Kidney epithelial cell (primary cell): Measurements from ENCODE around the gene CARD11. TPM values are rescaled to one million over a fixed set of nuclear protein-coding genes. Genes with fewer than 3 reads are reported as not detected.

Experiments
- DNase-seq: peaks from one replicate; pipeline ENCODE4 v3.0.0-alpha.2; 2010; ENCODE audit warnings: low read depth
- H3K27me3 ChIP-seq: 2 replicates; pipeline ENCODE4 v1.6.0; 2011; ENCODE audit warnings: low read length; ENCODE audit not compliant: control insufficient read depth, insufficient read depth
- H3K36me3 ChIP-seq: 2 replicates; pipeline ENCODE4 v1.5.1; 2011; ENCODE audit warnings: low read length; ENCODE audit not compliant: control insufficient read depth, insufficient read depth
- H3K4me3 ChIP-seq: 2 replicates; pipeline ENCODE4 v1.5.1; 2011; ENCODE audit warnings: low read depth, mild to moderate bottlenecking, control low read depth, low read length
- total RNA-seq: library from RNA; depleted of rRNA; stranded (reverse); fragments of >200 nt; gene quantifications from 2 replicates; pipeline ENCODE4 v1.2.3, GENCODE V29; 2015
- TF ChIP-seq, protein P1 (sequence below): IDR thresholded peaks from 2 replicates; pipeline ENCODE4 v1.5.1; 2011; ENCODE audit warnings: mild to moderate bottlenecking, moderate library complexity, low read length, control low read depth, inconsistent platforms; ENCODE audit not compliant: insufficient read depth, poor library complexity, severe bottlenecking

The CARD11 gene
- total RNA-seq, 1 donor from 2014 or later: 31.0 TPM

DNA sequence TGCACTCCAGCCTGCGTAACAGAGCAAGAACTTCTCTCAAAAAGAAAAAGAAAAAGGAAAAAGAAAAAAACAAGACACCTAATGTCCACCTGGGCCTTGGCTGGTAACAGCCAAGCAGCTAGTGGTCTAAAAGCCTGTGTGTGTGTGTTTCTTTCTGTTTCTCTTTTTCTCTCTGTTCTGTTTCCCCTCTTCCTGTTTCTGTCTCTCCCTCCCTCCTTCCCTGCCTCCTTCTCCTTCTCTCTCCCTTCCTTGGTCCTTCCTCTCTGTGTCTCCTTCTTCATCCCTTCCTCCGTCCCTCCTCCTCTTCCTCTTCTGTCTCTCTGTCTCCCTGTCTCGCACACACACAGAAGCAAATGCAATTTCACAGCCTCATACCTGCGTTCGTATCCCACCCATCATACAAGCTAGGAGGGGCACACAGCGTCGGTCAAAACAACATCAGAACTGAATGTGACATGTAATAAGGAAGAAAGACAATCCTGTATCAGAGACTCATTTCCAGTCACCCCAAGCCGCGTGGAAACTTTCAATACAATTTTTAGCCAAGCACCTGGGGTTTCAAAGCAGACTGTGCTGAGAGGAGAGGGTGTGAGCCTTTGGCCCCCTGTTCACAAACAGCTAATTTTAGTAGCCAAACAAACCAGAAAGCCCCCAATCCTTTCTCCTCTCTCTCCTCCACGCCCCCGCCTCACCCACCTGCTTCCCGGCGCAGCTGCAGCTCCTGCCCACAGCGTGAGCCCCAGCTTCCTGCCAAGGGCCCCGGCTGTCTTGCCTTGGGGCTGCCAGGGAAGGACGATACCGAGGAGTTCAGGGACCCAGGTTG, 149.3 kb downstream of the CARD11 start:
- no peak overlapping the region for H3K4me3 ChIP-seq
- no peaks in the 10 kb centered on the region for H3K27me3 ChIP-seq
- no peaks in the 10 kb centered on the region for H3K36me3 ChIP-seq
- TF ChIP-seq, protein P1, sequence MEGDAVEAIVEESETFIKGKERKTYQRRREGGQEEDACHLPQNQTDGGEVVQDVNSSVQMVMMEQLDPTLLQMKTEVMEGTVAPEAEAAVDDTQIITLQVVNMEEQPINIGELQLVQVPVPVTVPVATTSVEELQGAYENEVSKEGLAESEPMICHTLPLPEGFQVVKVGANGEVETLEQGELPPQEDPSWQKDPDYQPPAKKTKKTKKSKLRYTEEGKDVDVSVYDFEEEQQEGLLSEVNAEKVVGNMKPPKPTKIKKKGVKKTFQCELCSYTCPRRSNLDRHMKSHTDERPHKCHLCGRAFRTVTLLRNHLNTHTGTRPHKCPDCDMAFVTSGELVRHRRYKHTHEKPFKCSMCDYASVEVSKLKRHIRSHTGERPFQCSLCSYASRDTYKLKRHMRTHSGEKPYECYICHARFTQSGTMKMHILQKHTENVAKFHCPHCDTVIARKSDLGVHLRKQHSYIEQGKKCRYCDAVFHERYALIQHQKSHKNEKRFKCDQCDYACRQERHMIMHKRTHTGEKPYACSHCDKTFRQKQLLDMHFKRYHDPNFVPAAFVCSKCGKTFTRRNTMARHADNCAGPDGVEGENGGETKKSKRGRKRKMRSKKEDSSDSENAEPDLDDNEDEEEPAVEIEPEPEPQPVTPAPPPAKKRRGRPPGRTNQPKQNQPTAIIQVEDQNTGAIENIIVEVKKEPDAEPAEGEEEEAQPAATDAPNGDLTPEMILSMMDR: no peak
- no peak for DNase-seq

GRCh38 chr7:2893411-2893861, 150.2 kb downstream of the CARD11 start:
- Histone ChIP-seq H3K4me3 (no peak overlapping the region), H3K27me3 (no peaks in the 10 kb centered on the region), H3K36me3 (no peaks in the 10 kb centered on the region)
- DNase-seq: no peak
- TF ChIP-seq, protein P1: no peak

GRCh38 chr7:2892549-2892948, 151.1 kb downstream of the CARD11 start:
- H3K4me3 ChIP-seq: no peak overlapping the region

DNA sequence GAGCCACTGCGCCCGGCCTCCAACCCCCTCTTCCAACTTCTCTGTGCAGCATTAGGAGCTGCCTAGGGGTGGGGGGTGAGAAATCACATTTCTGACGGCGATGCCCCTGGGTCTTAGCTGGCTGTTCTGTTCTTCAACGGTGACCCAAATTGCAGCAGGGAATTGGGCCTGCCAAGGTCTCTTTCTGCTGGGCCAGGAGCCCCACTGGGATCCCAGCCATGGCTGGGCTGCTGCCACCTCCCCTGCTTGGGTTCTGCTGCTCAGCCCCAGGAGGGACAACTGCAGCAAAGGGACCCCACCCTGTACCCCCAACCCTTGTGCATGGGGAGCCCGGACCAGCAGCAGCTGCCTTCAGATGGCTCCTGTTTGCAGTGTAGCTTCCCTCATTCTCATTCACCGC, 155.9 kb downstream of the CARD11 start:
- no peak for DNase-seq
- Histone ChIP-seq H3K4me3 (no peak overlapping the region), H3K27me3 (peaks cover 3% of the 10 kb centered on the region), H3K36me3 (no peaks in the 10 kb centered on the region)
- TF ChIP-seq, protein P1: no peak

More at GRCh38 chr7:2892549-2892948, 151.1 kb downstream of the CARD11 start:
- TF ChIP-seq, protein P1: no peak
- no peaks in the 10 kb centered on the region for H3K27me3 ChIP-seq
- no peaks in the 10 kb centered on the region for H3K36me3 ChIP-seq
- DNase-seq: no peak

DNA sequence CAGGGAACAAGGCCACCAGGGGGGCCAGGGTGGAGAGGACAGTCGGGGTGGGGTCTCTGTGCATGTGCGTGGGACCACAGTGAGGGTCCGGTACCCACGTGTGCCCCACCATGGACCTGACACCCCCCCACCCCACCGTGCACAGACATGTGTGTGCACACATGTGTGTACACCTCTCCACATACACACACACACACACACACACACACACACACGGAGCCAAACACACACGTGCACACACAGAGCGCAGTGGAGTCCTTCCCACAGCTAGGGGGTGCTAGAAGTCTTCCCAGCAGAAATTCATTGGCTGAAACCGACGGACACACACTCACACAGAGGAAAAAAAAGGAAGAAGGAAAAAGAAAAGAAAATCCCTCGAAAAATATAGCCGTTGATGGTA, 156.8 kb downstream of the CARD11 start:
- Histone ChIP-seq H3K27me3 (peaks cover 6% of the 10 kb centered on the region), H3K4me3 (no peak overlapping the region), H3K36me3 (no peaks in the 10 kb centered on the region)
- TF ChIP-seq, protein P1: peak; percentile 91
- DNase-seq: no peak
